Stimulated activated effector memory CD8-positive, alpha-beta T cell treated with anti-CD3 and anti-CD28 coated beads, Interleukin-12 subunit alpha, Interleukin-12 subunit beta, amount 100 ng/mL, for 72 hours (primary cell): Measurements from ENCODE around the gene NDUFA8.

Experiments
- ATAC-seq: fragments of 150-1000 bp; cut with Tn5 transposase; 2 replicates; pipeline ENCODE4 v1.10.0; 2021
- DNase-seq, 2 donors: peaks; one replicate each; pipeline ENCODE4 v3.0.0; 2021 to 2022; ENCODE audit warnings: low spot score in 2 of 2
- H3K27ac Mint-ChIP-seq: one replicate; pipeline ENCODE4 v1.8.0; 2022; ENCODE audit warnings: mild to moderate bottlenecking, mixed read lengths
- H3K36me3 Mint-ChIP-seq: one replicate; pipeline ENCODE4 v1.8.0; 2022; ENCODE audit warnings: mild to moderate bottlenecking, mixed read lengths
- H3K4me1 Mint-ChIP-seq: one replicate; pipeline ENCODE4 v1.8.0; 2022; ENCODE audit warnings: mixed read lengths
- H3K4me3 Mint-ChIP-seq: one replicate; pipeline ENCODE4 v1.8.0; 2022; ENCODE audit warnings: mild to moderate bottlenecking, mixed read lengths
- H3K9me3 Mint-ChIP-seq: one replicate; pipeline ENCODE4 v1.8.0; 2022; ENCODE audit warnings: mixed read lengths

The NDUFA8 gene

GRCh38 chr9:122133263-122133983, 26.2 kb downstream of the NDUFA8 start:
- H3K36me3 Mint-ChIP-seq, result no peaks in the 10 kb centered on the region
- H3K4me3 Mint-ChIP-seq, result no peak overlapping the region
- no peak overlapping the region for H3K27ac Mint-ChIP-seq
- ATAC-seq (no peak), DNase-seq (no peak)
- no peaks in the 10 kb centered on the region for H3K4me1 Mint-ChIP-seq
- H3K9me3 Mint-ChIP-seq, result no peaks in the 10 kb centered on the region

- H3K27ac Mint-ChIP-seq, result no peak overlapping the region
- no peak for ATAC-seq
- no peaks in the 10 kb centered on the region for H3K4me1 Mint-ChIP-seq
- H3K36me3 Mint-ChIP-seq, result no peaks in the 10 kb centered on the region
- DNase-seq, result no peak
- no peak overlapping the region for H3K4me3 Mint-ChIP-seq
- H3K9me3 Mint-ChIP-seq, result no peaks in the 10 kb centered on the region
Observed at GRCh38 chr9:122132539-122132938, 27.0 kb downstream of the NDUFA8 start.

GRCh38 chr9:122131401-122132001, 28.1 kb downstream of the NDUFA8 start:
- Mint-ChIP-seq H3K4me1 (peaks cover 2% of the 10 kb centered on the region), H3K27ac (no peak overlapping the region)

GRCh38 chr9:122130837-122131236, 28.7 kb downstream of the NDUFA8 start:
- H3K27ac Mint-ChIP-seq, result peak overlapping the region; percentile 10
- peaks cover 9% of the 10 kb centered on the region for H3K4me1 Mint-ChIP-seq
- DNase-seq, result no peak
- H3K36me3 Mint-ChIP-seq, result no peaks in the 10 kb centered on the region
- no peak overlapping the region for H3K4me3 Mint-ChIP-seq
- no peak for ATAC-seq
- no peaks in the 10 kb centered on the region for H3K9me3 Mint-ChIP-seq

More at GRCh38 chr9:122131401-122132001, 28.1 kb downstream of the NDUFA8 start:
- ATAC-seq, result no peak
- Mint-ChIP-seq H3K36me3 (no peaks in the 10 kb centered on the region), H3K4me3 (no peak overlapping the region), H3K9me3 (no peaks in the 10 kb centered on the region)
- DNase-seq, result no peak

GRCh38 chr9:122129969-122130368, 29.6 kb downstream of the NDUFA8 start:
- no peak overlapping the region for H3K27ac Mint-ChIP-seq
- no peaks in the 10 kb centered on the region for H3K36me3 Mint-ChIP-seq
- H3K9me3 Mint-ChIP-seq, result no peaks in the 10 kb centered on the region
- peaks cover 17% of the 10 kb centered on the region for H3K4me1 Mint-ChIP-seq
- no peak overlapping the region for H3K4me3 Mint-ChIP-seq
- DNase-seq (no peak), ATAC-seq (no peak)

GRCh38 chr9:122128969-122129343, 30.6 kb downstream of the NDUFA8 start:
- DNase-seq, result no peak
- no peak overlapping the region for H3K27ac Mint-ChIP-seq
- H3K9me3 Mint-ChIP-seq, result no peaks in the 10 kb centered on the region
- H3K36me3 Mint-ChIP-seq, result no peaks in the 10 kb centered on the region
- peaks cover 23% of the 10 kb centered on the region for H3K4me1 Mint-ChIP-seq
- H3K4me3 Mint-ChIP-seq, result no peak overlapping the region
- ATAC-seq, result no peak

- ATAC-seq, result no peak
- H3K36me3 Mint-ChIP-seq, result no peaks in the 10 kb centered on the region
- DNase-seq, result no peak
- no peak overlapping the region for H3K27ac Mint-ChIP-seq
- no peaks in the 10 kb centered on the region for H3K9me3 Mint-ChIP-seq
- no peak overlapping the region for H3K4me3 Mint-ChIP-seq
- peaks cover 23% of the 10 kb centered on the region for H3K4me1 Mint-ChIP-seq
Observed at GRCh38 chr9:122128007-122128968, 31.3 kb downstream of the NDUFA8 start.

GRCh38 chr9:122127396-122127798, 32.2 kb downstream of the NDUFA8 start:
- no peak for DNase-seq
- H3K27ac Mint-ChIP-seq, result no peak overlapping the region
- H3K36me3 Mint-ChIP-seq, result no peaks in the 10 kb centered on the region
- H3K9me3 Mint-ChIP-seq, result no peaks in the 10 kb centered on the region
- ATAC-seq, result no peak
- no peak overlapping the region for H3K4me3 Mint-ChIP-seq
- H3K4me1 Mint-ChIP-seq, result peaks cover 23% of the 10 kb centered on the region

- peaks cover 23% of the 10 kb centered on the region for H3K4me1 Mint-ChIP-seq
- no peak for ATAC-seq
- H3K27ac Mint-ChIP-seq, result no peak overlapping the region
- no peaks in the 10 kb centered on the region for H3K36me3 Mint-ChIP-seq
- H3K4me3 Mint-ChIP-seq, result peak overlapping the region; percentile 43
- no peak for DNase-seq
- no peaks in the 10 kb centered on the region for H3K9me3 Mint-ChIP-seq
Observed at GRCh38 chr9:122126331-122127261, 33.0 kb downstream of the NDUFA8 start.

- no peak for DNase-seq
- H3K4me3 Mint-ChIP-seq, result peak overlapping the region; percentile 43
- peak; percentile 2 for ATAC-seq
Observed at GRCh38 chr9:122125509-122126330, 33.9 kb downstream of the NDUFA8 start.

GRCh38 chr9:122125158-122125508, 34.4 kb downstream of the NDUFA8 start:
- no peak overlapping the region for H3K4me3 Mint-ChIP-seq
- H3K9me3 Mint-ChIP-seq, result no peaks in the 10 kb centered on the region

More at GRCh38 chr9:122125509-122126330, 33.9 kb downstream of the NDUFA8 start:
- no peaks in the 10 kb centered on the region for H3K36me3 Mint-ChIP-seq
- H3K27ac Mint-ChIP-seq, result no peak overlapping the region
- H3K9me3 Mint-ChIP-seq, result no peaks in the 10 kb centered on the region
- peaks cover 23% of the 10 kb centered on the region for H3K4me1 Mint-ChIP-seq

GRCh38 chr9:122124528-122124927, 35.1 kb downstream of the NDUFA8 start:
- no peak overlapping the region for H3K27ac Mint-ChIP-seq

More at GRCh38 chr9:122125158-122125508, 34.4 kb downstream of the NDUFA8 start:
- Mint-ChIP-seq H3K4me1 (peaks cover 23% of the 10 kb centered on the region), H3K36me3 (no peaks in the 10 kb centered on the region), H3K27ac (no peak overlapping the region)
- ATAC-seq, result peak; percentile 79
- DNase-seq, result peak; percentile 71 to 88

GRCh38 chr9:122124048-122124447, 35.5 kb downstream of the NDUFA8 start:
- no peak overlapping the region for H3K4me3 Mint-ChIP-seq
- H3K9me3 Mint-ChIP-seq, result no peaks in the 10 kb centered on the region
- ATAC-seq (no peak), DNase-seq (no peak)
- no peaks in the 10 kb centered on the region for H3K36me3 Mint-ChIP-seq
- peaks cover 23% of the 10 kb centered on the region for H3K4me1 Mint-ChIP-seq
- H3K27ac Mint-ChIP-seq, result no peak overlapping the region

More at GRCh38 chr9:122124528-122124927, 35.1 kb downstream of the NDUFA8 start:
- H3K36me3 Mint-ChIP-seq, result no peaks in the 10 kb centered on the region
- no peak overlapping the region for H3K4me3 Mint-ChIP-seq
- no peak for DNase-seq
- no peak for ATAC-seq
- H3K4me1 Mint-ChIP-seq, result peaks cover 23% of the 10 kb centered on the region
- no peaks in the 10 kb centered on the region for H3K9me3 Mint-ChIP-seq
